Panc1 (cell line): ENCODE measurements around the gene PRND. TPM values are rescaled to one million over a fixed set of nuclear protein-coding genes. Genes with fewer than 3 reads are reported as not detected.

ENCODE experiments used
- ATAC-seq: fragments of 200-7000 bp; cut with Tn5 transposase; 2 replicates; pipeline ENCODE4 v1.9.1; 2020; ENCODE audit warnings: mild to moderate bottlenecking, moderate library complexity
- BruUV-seq: library from RNA; stranded (reverse); fragments of 400-500 nt; replicated peaks from 2 replicates; lab custom pipeline; 2021; lab: Mats Ljungman, UMichigan
- CTCF ChIA-PET: fragments of 300-600 bp; sonication (Branson Sonifier 250); formaldehyde crosslinking; loops from one replicate; lab custom pipeline; 2022; ENCODE audit warnings: antibody characterized with exemption; lab: Charles Lee
- POLR2A ChIA-PET: fragments of 300-600 bp; sonication (Branson Sonifier 250); formaldehyde crosslinking; loops from one replicate; lab custom pipeline; 2022; ENCODE audit warnings: antibody characterized with exemption; lab: Charles Lee
- DNase-seq: peaks from one replicate; pipeline ENCODE4 v3.0.0-alpha.2; 2010; ENCODE audit warnings: low read depth, low spot score
- H3K27ac ChIP-seq: 2 replicates; pipeline ENCODE4 v1.5.1; 2011; ENCODE audit warnings: mild to moderate bottlenecking, low read length, inconsistent platforms
- H3K27me3 ChIP-seq: fragments of 200-500 bp; sonication (Bioruptor generic); 2 replicates; pipeline ENCODE4 v1.6.0; 2014; ENCODE audit warnings: low read length, inconsistent platforms; ENCODE audit not compliant: control insufficient read depth, insufficient read depth
- H3K36me3 ChIP-seq: fragments of 200-500 bp; sonication (Bioruptor generic); 2 replicates; pipeline ENCODE4 v1.5.1; 2014; ENCODE audit warnings: inconsistent platforms, mild to moderate bottlenecking, low read length, moderate library complexity; ENCODE audit not compliant: control insufficient read depth, insufficient read depth
- H3K4me1 ChIP-seq: 2 replicates; pipeline ENCODE4 v1.5.1; 2011; ENCODE audit warnings: inconsistent platforms, mild to moderate bottlenecking, low read length, moderate library complexity; ENCODE audit not compliant: control insufficient read depth, insufficient read depth
- H3K4me3 ChIP-seq, 2 experiments: 2 replicates each; pipeline ENCODE4 v1.5.1; 2011 to 2012; ENCODE audit warnings: low read depth in 2 of 2, low read length in 2 of 2, mild to moderate bottlenecking in 2 of 2, inconsistent platforms in 1 of 2, moderate library complexity in 1 of 2
- H3K9me3 ChIP-seq: fragments of 200-500 bp; sonication (Bioruptor generic); 2 replicates; pipeline ENCODE4 v1.5.1; 2014; ENCODE audit warnings: low read depth, mild to moderate bottlenecking, inconsistent platforms, low read length, moderate library complexity; ENCODE audit not compliant: control insufficient read depth, insufficient read depth
- CTCF ChIP-seq: fragments of 450-650 bp; IDR thresholded peaks from 2 replicates; pipeline ENCODE4 v1.5.1; 2017; ENCODE audit warnings: mild to moderate bottlenecking
- POLR2AphosphoS5 ChIP-seq: IDR thresholded peaks from 2 replicates; pipeline ENCODE4 v1.6.1; 2012; ENCODE audit warnings: mild to moderate bottlenecking, low read depth, low read length, moderate library complexity
- REST ChIP-seq, 2 experiments: IDR thresholded peaks; 2 replicates each; pipeline ENCODE4 v1.6.1; 2011 to 2012; ENCODE audit warnings: low read depth in 2 of 2, control low read depth in 1 of 2, low read length in 1 of 2, mild to moderate bottlenecking in 1 of 2, moderate library complexity in 1 of 2; ENCODE audit not compliant: insufficient read depth in 1 of 2
- SIN3A ChIP-seq: IDR thresholded peaks from 2 replicates; pipeline ENCODE4 v1.6.1; 2012; ENCODE audit warnings: low read depth, mild to moderate bottlenecking, low read length, moderate library complexity, borderline replicate concordance; ENCODE audit not compliant: insufficient read depth
- TCF7L2 ChIP-seq: IDR thresholded peaks from 2 replicates; pipeline ENCODE4 v1.6.1; 2011; ENCODE audit warnings: mild to moderate bottlenecking, low read depth, low read length, inconsistent platforms
- in situ Hi-C: cut with HindIII; loops from 2 replicates; pipeline ENCODE4 v1.10.0; 2016; ENCODE audit warnings: low sequenced_read_pairs, low pct_unique_long_range_greater_than_20kb
- intact Hi-C: fragments of 100-400 bp; cut with micrococcal nuclease; formaldehyde crosslinking; loops from one replicate; pipeline ENCODE4 v1.10.0; 2022; ENCODE audit not compliant: unreplicated experiment
- total RNA-seq: library from RNA; stranded (reverse); gene quantifications from one replicate; pipeline ENCODE4 v1.2.1, GENCODE V29; 2021; ENCODE audit not compliant: unreplicated experiment

Gene PRND
- total RNA-seq, 1 experiment from 2014 or later: not detected

- Histone ChIP-seq H3K9me3 (no peaks in the 10 kb centered on the region), H3K4me1 (no peaks in the 10 kb centered on the region), H3K27me3 (no peaks in the 10 kb centered on the region), H3K4me3 (no peak overlapping the region), H3K27ac (no peak overlapping the region), H3K36me3 (peaks cover 3% of the 10 kb centered on the region)
- in situ Hi-C loops (no loop called here), intact Hi-C loops (no loop called here)
- DNase-seq (no peak), ATAC-seq (no peak)
- TF ChIP-seq SIN3A (no peak), TCF7L2 (no peak), CTCF (no peak), POLR2AphosphoS5 (no peak), REST (IDR thresholded peaks at IDR 0.05; ENCODE audit: insufficient read depth in 1 of 2, low read depth in 2 of 2, low read length in 1 of 2) (no peak)
- POLR2A ChIA-PET: interaction anchor here (0.5 kb wide), 1 partner anchor 430 kb away, joined by 3 read pairs; the partner anchor contains the start of gene CDS2
- BruUV-seq: no TSS peak
- CTCF ChIA-PET: no interaction called here
Observed at GRCh38 chr20:4697189-4697830, 24.4 kb upstream of the PRND start.

GRCh38 chr20:4697831-4698221 is 23.9 kb upstream of the PRND start:
- no peaks in the 10 kb centered on the region for H3K4me1 ChIP-seq
- no peaks in the 10 kb centered on the region for H3K9me3 ChIP-seq
- TF ChIP-seq POLR2AphosphoS5: no peak
- no peak for TF ChIP-seq REST (IDR thresholded peaks at IDR 0.05; ENCODE audit: insufficient read depth in 1 of 2, low read depth in 2 of 2, low read length in 1 of 2)
- TF ChIP-seq TCF7L2: no peak
- no peak for TF ChIP-seq CTCF
- TF ChIP-seq SIN3A: no peak
- no peak overlapping the region for H3K4me3 ChIP-seq
- no TSS peak for BruUV-seq
- in situ Hi-C loops (no loop called here), intact Hi-C loops (no loop called here)
- CTCF ChIA-PET: no interaction called here
- POLR2A ChIA-PET: interaction anchor here (0.5 kb wide), 1 partner anchor 429 kb away, joined by 3 read pairs; the partner anchor contains the start of gene CDS2
- H3K36me3 ChIP-seq: peaks cover 3% of the 10 kb centered on the region
- H3K27me3 ChIP-seq: no peaks in the 10 kb centered on the region
- DNase-seq: no peak
- no peak overlapping the region for H3K27ac ChIP-seq
- ATAC-seq: no peak
